Measurements from ENCODE around the gene GPSM1. TPM values are rescaled to one million over a fixed set of nuclear protein-coding genes. Genes with fewer than 3 reads are reported as not detected.

Gene GPSM1
- total RNA-seq, 4 donors from 2014 or later, result 0.98 to 1.7 (median 1.2) TPM; not detected in 1

DNA sequence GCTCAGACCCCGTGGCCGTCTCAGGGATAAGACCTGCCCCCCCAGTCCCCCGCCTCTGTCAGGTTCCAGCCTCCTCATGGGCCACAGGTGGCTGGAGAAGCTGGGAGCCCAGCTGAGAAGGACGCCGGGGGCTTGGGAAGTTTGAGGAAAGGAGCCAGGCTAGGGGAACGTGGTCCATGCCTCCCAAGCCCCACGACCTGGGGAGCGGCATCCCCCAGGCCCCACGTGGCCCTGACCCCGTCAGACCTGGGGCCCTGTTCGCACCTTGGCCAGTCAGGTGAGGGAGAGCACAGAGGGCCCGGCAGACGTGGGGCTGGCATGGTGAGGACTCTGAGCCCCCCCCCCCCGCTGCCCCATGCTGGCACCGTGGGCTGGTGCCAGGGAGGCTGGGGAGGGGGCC lies 3.7 kb downstream of the GPSM1 start:
- in situ Hi-C loops (cut with MboI; ENCODE audit: low sequenced_read_pairs in 4 of 4) (no loop called here), intact Hi-C loops (cut with DNase I; ENCODE audit: low total_unique reads) (no loop called here)
- H3K4me1 ChIP-seq, result peaks cover 0 to 11% of the 10 kb centered on the region in 2 donors
- ATAC-seq (no peak), DNase-seq (no peak)
- no peaks in the 10 kb centered on the region for H3K36me3 ChIP-seq
- H3K27me3 ChIP-seq, result peaks cover 4 to 19% (median 11%) of the 10 kb centered on the region in 3 donors
- TF ChIP-seq POLR2A (IDR thresholded peaks at IDR 0.05), result no peak
- H3K27ac ChIP-seq, result no peak overlapping the region
- no peak overlapping the region for H3K4me3 ChIP-seq
- no peaks in the 10 kb centered on the region for H3K9me3 ChIP-seq

- no peak for DNase-seq
- no peak for ATAC-seq
- Histone ChIP-seq H3K27ac (no peak overlapping the region), H3K36me3 (no peaks in the 10 kb centered on the region), H3K27me3 (peaks cover 4 to 12% (median 7%) of the 10 kb centered on the region in 3 donors), H3K9me3 (no peaks in the 10 kb centered on the region), H3K4me1 (peaks cover 0 to 10% of the 10 kb centered on the region in 2 donors), H3K4me3 (no peak overlapping the region)
- TF ChIP-seq POLR2A (IDR thresholded peaks at IDR 0.05), result no peak
- no peak for TF ChIP-seq CTCF (IDR thresholded peaks at IDR 0.05 in 4 of 5, conservative IDR thresholded peaks at IDR 0.05 in 1 of 5)
- intact Hi-C loops (cut with DNase I; ENCODE audit: low total_unique reads), result no loop called here
- in situ Hi-C loops (cut with MboI; ENCODE audit: low sequenced_read_pairs in 4 of 4), result no loop called here
These were observed 4.5 kb downstream of the GPSM1 start for GRCh38 chr9:136331556-136332481.

GRCh38 chr9:136332482-136332983 lies 5.2 kb downstream of the GPSM1 start:
- Histone ChIP-seq H3K9me3 (no peaks in the 10 kb centered on the region), H3K27me3 (peaks cover 4 to 9% (median 6%) of the 10 kb centered on the region in 3 donors), H3K27ac (no peak overlapping the region), H3K36me3 (no peaks in the 10 kb centered on the region), H3K4me1 (peaks cover 0 to 7% of the 10 kb centered on the region in 2 donors), H3K4me3 (no peak overlapping the region)
- no peak for TF ChIP-seq CTCF (IDR thresholded peaks at IDR 0.05 in 4 of 5, conservative IDR thresholded peaks at IDR 0.05 in 1 of 5)
- TF ChIP-seq POLR2A (IDR thresholded peaks at IDR 0.05), result no peak
- DNase-seq (no peak), ATAC-seq (no peak)
- in situ Hi-C loops (cut with MboI; ENCODE audit: low sequenced_read_pairs in 4 of 4) (no loop called here), intact Hi-C loops (cut with DNase I; ENCODE audit: low total_unique reads) (no loop called here)

GRCh38 chr9:136333045-136333444 lies 5.7 kb downstream of the GPSM1 start:
- peaks cover 0 to 4% of the 10 kb centered on the region in 2 donors for H3K4me1 ChIP-seq
- no peak overlapping the region for H3K27ac ChIP-seq
- H3K4me3 ChIP-seq, result no peak overlapping the region
- intact Hi-C loops (cut with DNase I; ENCODE audit: low total_unique reads), result no loop called here
- in situ Hi-C loops (cut with MboI; ENCODE audit: low sequenced_read_pairs in 4 of 4), result no loop called here
- no peak for DNase-seq
- TF ChIP-seq POLR2A (IDR thresholded peaks at IDR 0.05) (no peak), CTCF (IDR thresholded peaks at IDR 0.05 in 4 of 5, conservative IDR thresholded peaks at IDR 0.05 in 1 of 5) (no peak)
- no peak for ATAC-seq
- H3K9me3 ChIP-seq, result no peaks in the 10 kb centered on the region
- no peaks in the 10 kb centered on the region for H3K36me3 ChIP-seq
- H3K27me3 ChIP-seq, result peaks cover 2 to 6% (median 3%) of the 10 kb centered on the region in 3 donors

GRCh38 chr9:136333486-136333885 lies 6.1 kb downstream of the GPSM1 start:
- H3K4me3 ChIP-seq, result no peak overlapping the region
- H3K27me3 ChIP-seq, result peaks cover 0 to 4% (median 0%) of the 10 kb centered on the region in 3 donors
- H3K36me3 ChIP-seq, result no peaks in the 10 kb centered on the region
- DNase-seq (no peak), ATAC-seq (no peak)
- TF ChIP-seq CTCF (IDR thresholded peaks at IDR 0.05 in 4 of 5, conservative IDR thresholded peaks at IDR 0.05 in 1 of 5) (no peak), POLR2A (IDR thresholded peaks at IDR 0.05) (no peak)
- H3K9me3 ChIP-seq, result no peaks in the 10 kb centered on the region
- in situ Hi-C loops (cut with MboI; ENCODE audit: low sequenced_read_pairs in 4 of 4) (no loop called here), intact Hi-C loops (cut with DNase I; ENCODE audit: low total_unique reads) (no loop called here)
- no peaks in the 10 kb centered on the region for H3K4me1 ChIP-seq
- no peak overlapping the region for H3K27ac ChIP-seq
